Measurements from ENCODE around the gene WDR31.

DNA sequence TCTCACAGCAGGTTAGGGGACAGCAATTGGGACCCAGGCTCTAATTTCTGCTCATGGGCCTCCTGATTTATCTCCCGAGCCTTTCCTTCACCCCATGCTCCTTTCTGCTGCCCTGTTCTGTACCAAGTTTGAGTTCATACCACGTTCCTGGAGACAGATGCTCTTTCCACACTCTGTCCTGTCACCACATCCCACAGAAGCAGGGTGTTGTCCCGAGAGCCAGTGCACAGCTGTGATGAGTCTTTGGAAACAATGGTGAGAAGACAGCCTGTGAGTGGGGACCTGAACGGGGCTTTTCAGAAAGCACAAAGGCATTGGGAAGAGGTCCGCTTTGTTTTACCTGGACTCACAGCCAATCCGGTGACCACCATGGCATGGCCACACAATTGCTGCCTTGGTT lies 17.4 kb downstream of the WDR31 start:
- no peak for TF ChIP-seq POLR2A (IDR thresholded peaks at IDR 0.05)
- TF ChIP-seq, protein P1, sequence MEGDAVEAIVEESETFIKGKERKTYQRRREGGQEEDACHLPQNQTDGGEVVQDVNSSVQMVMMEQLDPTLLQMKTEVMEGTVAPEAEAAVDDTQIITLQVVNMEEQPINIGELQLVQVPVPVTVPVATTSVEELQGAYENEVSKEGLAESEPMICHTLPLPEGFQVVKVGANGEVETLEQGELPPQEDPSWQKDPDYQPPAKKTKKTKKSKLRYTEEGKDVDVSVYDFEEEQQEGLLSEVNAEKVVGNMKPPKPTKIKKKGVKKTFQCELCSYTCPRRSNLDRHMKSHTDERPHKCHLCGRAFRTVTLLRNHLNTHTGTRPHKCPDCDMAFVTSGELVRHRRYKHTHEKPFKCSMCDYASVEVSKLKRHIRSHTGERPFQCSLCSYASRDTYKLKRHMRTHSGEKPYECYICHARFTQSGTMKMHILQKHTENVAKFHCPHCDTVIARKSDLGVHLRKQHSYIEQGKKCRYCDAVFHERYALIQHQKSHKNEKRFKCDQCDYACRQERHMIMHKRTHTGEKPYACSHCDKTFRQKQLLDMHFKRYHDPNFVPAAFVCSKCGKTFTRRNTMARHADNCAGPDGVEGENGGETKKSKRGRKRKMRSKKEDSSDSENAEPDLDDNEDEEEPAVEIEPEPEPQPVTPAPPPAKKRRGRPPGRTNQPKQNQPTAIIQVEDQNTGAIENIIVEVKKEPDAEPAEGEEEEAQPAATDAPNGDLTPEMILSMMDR (IDR thresholded peaks at IDR 0.05): no peak

All from body of pancreas (tissue), 4 donors.